Kidney epithelial cell (primary cell): ENCODE results near the gene NID2. TPM values are rescaled to one million over a fixed set of nuclear protein-coding genes. Genes with fewer than 3 reads are reported as not detected.

Experiments used
- DNase-seq: peaks from one replicate; pipeline ENCODE4 v3.0.0-alpha.2; 2010; ENCODE audit warnings: low read depth
- H3K27me3 ChIP-seq: 2 replicates; pipeline ENCODE4 v1.6.0; 2011; ENCODE audit warnings: low read length; ENCODE audit not compliant: control insufficient read depth, insufficient read depth
- H3K36me3 ChIP-seq: 2 replicates; pipeline ENCODE4 v1.5.1; 2011; ENCODE audit warnings: low read length; ENCODE audit not compliant: control insufficient read depth, insufficient read depth
- H3K4me3 ChIP-seq: 2 replicates; pipeline ENCODE4 v1.5.1; 2011; ENCODE audit warnings: low read depth, mild to moderate bottlenecking, control low read depth, low read length
- CTCF ChIP-seq: IDR thresholded peaks from 2 replicates; pipeline ENCODE4 v1.5.1; 2011; ENCODE audit warnings: mild to moderate bottlenecking, moderate library complexity, low read length, control low read depth, inconsistent platforms; ENCODE audit not compliant: insufficient read depth, poor library complexity, severe bottlenecking
- total RNA-seq: library from RNA; depleted of rRNA; stranded (reverse); fragments of >200 nt; gene quantifications from 2 replicates; pipeline ENCODE4 v1.2.3, GENCODE V29; 2015

NID2 gene
- total RNA-seq, 1 donor from 2014 or later, result 5.4 TPM

GRCh38 chr14:52039124-52039815 is 29.6 kb downstream of the NID2 start:
- Histone ChIP-seq H3K36me3 (no peaks in the 10 kb centered on the region), H3K27me3 (no peaks in the 10 kb centered on the region), H3K4me3 (no peak overlapping the region)
- TF ChIP-seq CTCF, result no peak
- no peak for DNase-seq

- no peak for TF ChIP-seq CTCF
- H3K36me3 ChIP-seq, result no peaks in the 10 kb centered on the region
- no peak for DNase-seq
- no peak overlapping the region for H3K4me3 ChIP-seq
- H3K27me3 ChIP-seq, result no peaks in the 10 kb centered on the region
Observed at GRCh38 chr14:52033101-52033642, 35.7 kb downstream of the NID2 start.

- Histone ChIP-seq H3K27me3 (no peaks in the 10 kb centered on the region), H3K4me3 (no peak overlapping the region), H3K36me3 (no peaks in the 10 kb centered on the region)
- no peak for TF ChIP-seq CTCF
- no peak for DNase-seq
Observed at GRCh38 chr14:52032204-52032801, 36.6 kb downstream of the NID2 start.

GRCh38 chr14:52031781-52032180 is 37.1 kb downstream of the NID2 start:
- TF ChIP-seq CTCF, result no peak
- Histone ChIP-seq H3K36me3 (no peaks in the 10 kb centered on the region), H3K27me3 (no peaks in the 10 kb centered on the region), H3K4me3 (no peak overlapping the region)
- DNase-seq, result no peak

- DNase-seq, result no peak
- no peak overlapping the region for H3K4me3 ChIP-seq
- H3K27me3 ChIP-seq, result no peaks in the 10 kb centered on the region
- H3K36me3 ChIP-seq, result no peaks in the 10 kb centered on the region
- no peak for TF ChIP-seq CTCF
Observed at GRCh38 chr14:52029881-52030280, 39.0 kb downstream of the NID2 start.
